Panc1 (cell line): Measurements from ENCODE around the gene MRPL16. TPM values are rescaled to one million over a fixed set of nuclear protein-coding genes. Genes with fewer than 3 reads are reported as not detected.

Experiments
- ATAC-seq: fragments of 200-7000 bp; cut with Tn5 transposase; 2 replicates; pipeline ENCODE4 v1.9.1; 2020; ENCODE audit warnings: mild to moderate bottlenecking, moderate library complexity
- BruUV-seq: library from RNA; stranded (reverse); fragments of 400-500 nt; replicated peaks from 2 replicates; lab custom pipeline; 2021; lab: Mats Ljungman, UMichigan
- CTCF ChIA-PET: fragments of 300-600 bp; sonication (Branson Sonifier 250); formaldehyde crosslinking; loops from one replicate; lab custom pipeline; 2022; ENCODE audit warnings: antibody characterized with exemption; lab: Charles Lee
- POLR2A ChIA-PET: fragments of 300-600 bp; sonication (Branson Sonifier 250); formaldehyde crosslinking; loops from one replicate; lab custom pipeline; 2022; ENCODE audit warnings: antibody characterized with exemption; lab: Charles Lee
- DNase-seq: peaks from one replicate; pipeline ENCODE4 v3.0.0-alpha.2; 2010; ENCODE audit warnings: low read depth, low spot score
- H3K27ac ChIP-seq: 2 replicates; pipeline ENCODE4 v1.5.1; 2011; ENCODE audit warnings: mild to moderate bottlenecking, low read length, inconsistent platforms
- H3K27me3 ChIP-seq: fragments of 200-500 bp; sonication (Bioruptor generic); 2 replicates; pipeline ENCODE4 v1.6.0; 2014; ENCODE audit warnings: low read length, inconsistent platforms; ENCODE audit not compliant: control insufficient read depth, insufficient read depth
- H3K36me3 ChIP-seq: fragments of 200-500 bp; sonication (Bioruptor generic); 2 replicates; pipeline ENCODE4 v1.5.1; 2014; ENCODE audit warnings: inconsistent platforms, mild to moderate bottlenecking, low read length, moderate library complexity; ENCODE audit not compliant: control insufficient read depth, insufficient read depth
- H3K4me1 ChIP-seq: 2 replicates; pipeline ENCODE4 v1.5.1; 2011; ENCODE audit warnings: inconsistent platforms, mild to moderate bottlenecking, low read length, moderate library complexity; ENCODE audit not compliant: control insufficient read depth, insufficient read depth
- H3K4me3 ChIP-seq, 2 experiments: 2 replicates each; pipeline ENCODE4 v1.5.1; 2011 to 2012; ENCODE audit warnings: low read depth in 2 of 2, low read length in 2 of 2, mild to moderate bottlenecking in 2 of 2, inconsistent platforms in 1 of 2, moderate library complexity in 1 of 2
- H3K9me3 ChIP-seq: fragments of 200-500 bp; sonication (Bioruptor generic); 2 replicates; pipeline ENCODE4 v1.5.1; 2014; ENCODE audit warnings: low read depth, mild to moderate bottlenecking, inconsistent platforms, low read length, moderate library complexity; ENCODE audit not compliant: control insufficient read depth, insufficient read depth
- POLR2AphosphoS5 ChIP-seq: IDR thresholded peaks from 2 replicates; pipeline ENCODE4 v1.6.1; 2012; ENCODE audit warnings: mild to moderate bottlenecking, low read depth, low read length, moderate library complexity
- SIN3A ChIP-seq: IDR thresholded peaks from 2 replicates; pipeline ENCODE4 v1.6.1; 2012; ENCODE audit warnings: low read depth, mild to moderate bottlenecking, low read length, moderate library complexity, borderline replicate concordance; ENCODE audit not compliant: insufficient read depth
- TCF7L2 ChIP-seq: IDR thresholded peaks from 2 replicates; pipeline ENCODE4 v1.6.1; 2011; ENCODE audit warnings: mild to moderate bottlenecking, low read depth, low read length, inconsistent platforms
- in situ Hi-C: cut with HindIII; loops from 2 replicates; pipeline ENCODE4 v1.10.0; 2016; ENCODE audit warnings: low sequenced_read_pairs, low pct_unique_long_range_greater_than_20kb
- intact Hi-C: fragments of 100-400 bp; cut with micrococcal nuclease; formaldehyde crosslinking; loops from one replicate; pipeline ENCODE4 v1.10.0; 2022; ENCODE audit not compliant: unreplicated experiment
- total RNA-seq: library from RNA; stranded (reverse); gene quantifications from one replicate; pipeline ENCODE4 v1.2.1, GENCODE V29; 2021; ENCODE audit not compliant: unreplicated experiment
- TF ChIP-seq, protein P1 (sequence below): fragments of 450-650 bp; IDR thresholded peaks from 2 replicates; pipeline ENCODE4 v1.5.1; 2017; ENCODE audit warnings: mild to moderate bottlenecking
- TF ChIP-seq, protein P2 (sequence below), 2 experiments: IDR thresholded peaks; 2 replicates each; pipeline ENCODE4 v1.6.1; 2011 to 2012; ENCODE audit warnings: low read depth in 2 of 2, control low read depth in 1 of 2, low read length in 1 of 2, mild to moderate bottlenecking in 1 of 2, moderate library complexity in 1 of 2; ENCODE audit not compliant: insufficient read depth in 1 of 2

MRPL16 gene
- total RNA-seq, 1 experiment from 2014 or later, result 41.8 TPM

DNA sequence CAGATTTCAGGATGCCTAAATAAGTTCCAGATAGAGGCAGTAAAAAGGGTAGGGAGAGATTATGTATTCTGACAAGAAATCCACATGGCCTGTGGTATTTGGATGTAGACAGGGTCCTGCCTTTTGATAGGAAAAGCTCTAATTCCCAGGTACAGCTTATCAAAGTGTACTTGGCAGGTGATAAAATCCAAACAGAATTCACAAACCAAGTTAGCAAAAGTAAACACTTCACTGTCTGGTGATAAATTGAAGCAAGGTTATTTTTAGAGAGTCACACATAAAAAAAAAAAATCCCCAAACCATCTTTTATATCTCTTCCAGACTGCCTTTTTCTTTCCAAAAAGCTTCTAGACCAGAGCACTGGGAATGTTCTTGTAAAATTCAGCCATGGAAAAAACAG, 29.0 kb upstream of the MRPL16 start:
- ATAC-seq (no peak), DNase-seq (no peak)
- in situ Hi-C loops (no loop called here), intact Hi-C loops (no loop called here)
- CTCF ChIA-PET, result no interaction called here
- Histone ChIP-seq H3K36me3 (no peaks in the 10 kb centered on the region), H3K4me3 (no peak overlapping the region), H3K9me3 (no peaks in the 10 kb centered on the region), H3K27me3 (no peaks in the 10 kb centered on the region; the same call in 1 of the 2 replicates), H3K27ac (no peak overlapping the region), H3K4me1 (no peaks in the 10 kb centered on the region)
- TF ChIP-seq TCF7L2, result no peak
- TF ChIP-seq SIN3A, result no peak
- TF ChIP-seq POLR2AphosphoS5, result no peak
- TF ChIP-seq, protein P1, sequence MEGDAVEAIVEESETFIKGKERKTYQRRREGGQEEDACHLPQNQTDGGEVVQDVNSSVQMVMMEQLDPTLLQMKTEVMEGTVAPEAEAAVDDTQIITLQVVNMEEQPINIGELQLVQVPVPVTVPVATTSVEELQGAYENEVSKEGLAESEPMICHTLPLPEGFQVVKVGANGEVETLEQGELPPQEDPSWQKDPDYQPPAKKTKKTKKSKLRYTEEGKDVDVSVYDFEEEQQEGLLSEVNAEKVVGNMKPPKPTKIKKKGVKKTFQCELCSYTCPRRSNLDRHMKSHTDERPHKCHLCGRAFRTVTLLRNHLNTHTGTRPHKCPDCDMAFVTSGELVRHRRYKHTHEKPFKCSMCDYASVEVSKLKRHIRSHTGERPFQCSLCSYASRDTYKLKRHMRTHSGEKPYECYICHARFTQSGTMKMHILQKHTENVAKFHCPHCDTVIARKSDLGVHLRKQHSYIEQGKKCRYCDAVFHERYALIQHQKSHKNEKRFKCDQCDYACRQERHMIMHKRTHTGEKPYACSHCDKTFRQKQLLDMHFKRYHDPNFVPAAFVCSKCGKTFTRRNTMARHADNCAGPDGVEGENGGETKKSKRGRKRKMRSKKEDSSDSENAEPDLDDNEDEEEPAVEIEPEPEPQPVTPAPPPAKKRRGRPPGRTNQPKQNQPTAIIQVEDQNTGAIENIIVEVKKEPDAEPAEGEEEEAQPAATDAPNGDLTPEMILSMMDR, result no peak
- TF ChIP-seq, protein P2, sequence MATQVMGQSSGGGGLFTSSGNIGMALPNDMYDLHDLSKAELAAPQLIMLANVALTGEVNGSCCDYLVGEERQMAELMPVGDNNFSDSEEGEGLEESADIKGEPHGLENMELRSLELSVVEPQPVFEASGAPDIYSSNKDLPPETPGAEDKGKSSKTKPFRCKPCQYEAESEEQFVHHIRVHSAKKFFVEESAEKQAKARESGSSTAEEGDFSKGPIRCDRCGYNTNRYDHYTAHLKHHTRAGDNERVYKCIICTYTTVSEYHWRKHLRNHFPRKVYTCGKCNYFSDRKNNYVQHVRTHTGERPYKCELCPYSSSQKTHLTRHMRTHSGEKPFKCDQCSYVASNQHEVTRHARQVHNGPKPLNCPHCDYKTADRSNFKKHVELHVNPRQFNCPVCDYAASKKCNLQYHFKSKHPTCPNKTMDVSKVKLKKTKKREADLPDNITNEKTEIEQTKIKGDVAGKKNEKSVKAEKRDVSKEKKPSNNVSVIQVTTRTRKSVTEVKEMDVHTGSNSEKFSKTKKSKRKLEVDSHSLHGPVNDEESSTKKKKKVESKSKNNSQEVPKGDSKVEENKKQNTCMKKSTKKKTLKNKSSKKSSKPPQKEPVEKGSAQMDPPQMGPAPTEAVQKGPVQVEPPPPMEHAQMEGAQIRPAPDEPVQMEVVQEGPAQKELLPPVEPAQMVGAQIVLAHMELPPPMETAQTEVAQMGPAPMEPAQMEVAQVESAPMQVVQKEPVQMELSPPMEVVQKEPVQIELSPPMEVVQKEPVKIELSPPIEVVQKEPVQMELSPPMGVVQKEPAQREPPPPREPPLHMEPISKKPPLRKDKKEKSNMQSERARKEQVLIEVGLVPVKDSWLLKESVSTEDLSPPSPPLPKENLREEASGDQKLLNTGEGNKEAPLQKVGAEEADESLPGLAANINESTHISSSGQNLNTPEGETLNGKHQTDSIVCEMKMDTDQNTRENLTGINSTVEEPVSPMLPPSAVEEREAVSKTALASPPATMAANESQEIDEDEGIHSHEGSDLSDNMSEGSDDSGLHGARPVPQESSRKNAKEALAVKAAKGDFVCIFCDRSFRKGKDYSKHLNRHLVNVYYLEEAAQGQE (IDR thresholded peaks at IDR 0.05; ENCODE audit: insufficient read depth in 1 of 2, low read depth in 2 of 2, low read length in 1 of 2), result no peak
- BruUV-seq, result no TSS peak
- POLR2A ChIA-PET, result no interaction called here

DNA sequence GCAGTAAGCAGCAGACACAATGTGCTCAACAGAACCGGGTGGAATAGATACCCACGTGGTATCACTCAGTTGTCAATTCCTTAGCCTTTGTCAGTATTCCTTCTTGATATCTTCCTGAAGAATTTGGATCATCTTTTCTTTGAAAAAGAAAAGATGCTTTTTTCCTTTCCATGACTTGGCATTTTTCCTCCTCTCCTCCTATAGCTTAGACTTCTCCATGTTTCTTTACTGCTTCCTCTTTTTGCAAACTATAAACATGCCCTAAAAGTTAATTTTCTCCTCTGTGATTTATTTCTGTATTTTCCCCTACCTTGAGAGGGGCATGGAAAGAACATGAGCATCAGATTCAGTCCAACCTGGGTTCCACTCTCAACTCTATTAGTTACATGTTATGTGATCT, 23.0 kb upstream of the MRPL16 start:
- Histone ChIP-seq H3K4me1 (no peaks in the 10 kb centered on the region), H3K27ac (no peak overlapping the region), H3K4me3 (no peak overlapping the region), H3K27me3 (no peaks in the 10 kb centered on the region; the same call in 1 of the 2 replicates), H3K36me3 (no peaks in the 10 kb centered on the region), H3K9me3 (no peaks in the 10 kb centered on the region)
- POLR2A ChIA-PET, result no interaction called here
- intact Hi-C loops (no loop called here), in situ Hi-C loops (no loop called here)
- TF ChIP-seq TCF7L2, result no peak
- ATAC-seq, result no peak
- CTCF ChIA-PET, result no interaction called here
- no TSS peak for BruUV-seq
- DNase-seq, result no peak

DNA sequence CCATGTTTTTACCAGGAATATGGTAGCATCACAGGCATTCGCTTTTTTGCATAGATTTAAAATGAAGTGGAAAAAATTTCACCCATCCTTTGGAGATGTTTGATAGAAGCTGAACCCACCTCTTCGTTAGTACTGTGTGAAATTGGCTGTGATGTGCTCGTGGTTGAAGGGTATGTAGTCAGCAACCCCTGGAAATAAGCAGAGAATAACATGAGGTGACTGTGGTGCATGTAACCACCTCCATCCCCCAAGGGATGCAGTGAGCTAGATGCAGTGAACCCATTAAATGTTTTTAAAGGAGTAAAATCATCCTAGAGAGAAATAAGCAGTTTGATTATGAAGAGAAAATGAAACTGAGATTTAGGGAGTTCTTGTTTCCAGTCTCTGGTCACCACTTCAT, 18.8 kb upstream of the MRPL16 start:
- ATAC-seq (no peak), DNase-seq (no peak)
- Histone ChIP-seq H3K4me3 (no peak overlapping the region), H3K27me3 (no peaks in the 10 kb centered on the region), H3K36me3 (no peaks in the 10 kb centered on the region), H3K9me3 (no peaks in the 10 kb centered on the region), H3K4me1 (no peaks in the 10 kb centered on the region), H3K27ac (no peak overlapping the region)
- TF ChIP-seq POLR2AphosphoS5 (no peak), TCF7L2 (no peak), SIN3A (no peak)
- TF ChIP-seq, protein P1, result no peak
- TF ChIP-seq, protein P2 (IDR thresholded peaks at IDR 0.05; ENCODE audit: insufficient read depth in 1 of 2, low read depth in 2 of 2, low read length in 1 of 2), result no peak
- POLR2A ChIA-PET, result no interaction called here
- BruUV-seq, result no TSS peak
- in situ Hi-C loops, result no loop called here
- intact Hi-C loops, result no loop called here
- CTCF ChIA-PET, result no interaction called here
